Measurements from ENCODE around the gene COL12A1.

GRCh38 chr6:75250552-75250951 is 44.7 kb upstream of the COL12A1 start:
- TF ChIP-seq CTCF (IDR thresholded peaks at IDR 0.05) = no peak
- TF ChIP-seq POLR2A (IDR thresholded peaks at IDR 0.05) = no peak
